ENCODE data around the gene ZP2. TPM values are rescaled to one million over a fixed set of nuclear protein-coding genes. Genes with fewer than 3 reads are reported as not detected.

ZP2 gene
- total RNA-seq, 5 donors from 2014 or later (not counting 1 experiment from before 2014, with no cell fraction given) = not detected

GRCh38 chr16:21166561-21166961 is 44.8 kb downstream of the ZP2 start:
- no peaks in the 10 kb centered on the region for H3K27me3 ChIP-seq (replicated peaks in 1 of 2; ENCODE audit: control insufficient read depth in 2 of 2, extremely low read depth in 1 of 2, insufficient read depth in 2 of 2, low read length in 1 of 2)
- ATAC-seq (replicated peaks in 1 of 4) (no peak), DNase-seq (no peak)
- peaks cover 11 to 28% of the 10 kb centered on the region in 2 donors for H3K36me3 ChIP-seq (ENCODE audit: control insufficient read depth in 2 of 2, extremely low read depth in 1 of 2, insufficient read depth in 1 of 2, low read length in 1 of 2)
- Mint-ChIP-seq H3K27ac (no peak overlapping the region), H3K27me3 (no peaks in the 10 kb centered on the region), H3K36me3 (peaks cover 39% of the 10 kb centered on the region), H3K4me3 (no peak overlapping the region), H3K9me3 (no peaks in the 10 kb centered on the region), H3K4me1 (peaks cover 0 to 5% (median under 1%) of the 10 kb centered on the region in 3 donors)
- WGBS (ENCODE audit: insufficient coverage) = 100% methylated on average over 2 of the region's 9 CpGs
- no peak overlapping the region for H3K27ac ChIP-seq (ENCODE audit: low read length)
- ChIA-PET CTCF (interaction anchor here (0.5 to 0.7 kb wide), 2 partner anchors 13 to 59 kb away, joined by 3 to 5 read pairs; no protein-coding TSS in a partner anchor), POLR2A (interaction anchor here in 1 of 2 donors (0.6 kb wide), 1 partner anchor 11 kb away, joined by 3 read pairs; no protein-coding TSS in a partner anchor)
- H3K4me3 ChIP-seq (ENCODE audit: control insufficient read depth in 1 of 2, extremely low read depth in 1 of 2, low read length in 1 of 2) = no peak overlapping the region
- no peaks in the 10 kb centered on the region for H3K4me1 ChIP-seq (ENCODE audit: control insufficient read depth in 1 of 2, extremely low read depth in 1 of 2, insufficient read depth in 2 of 2, low read length in 2 of 2)
- H3K9me3 ChIP-seq = no peaks in the 10 kb centered on the region

- Mint-ChIP-seq H3K36me3 (peaks cover 38% of the 10 kb centered on the region), H3K4me1 (peaks cover 9 to 17% (median 9%) of the 10 kb centered on the region in 3 donors), H3K27me3 (no peaks in the 10 kb centered on the region), H3K9me3 (no peaks in the 10 kb centered on the region), H3K4me3 (no peak overlapping the region), H3K27ac (no peak overlapping the region)
- no peaks in the 10 kb centered on the region for H3K9me3 ChIP-seq
- H3K27ac ChIP-seq (ENCODE audit: low read length) = no peak overlapping the region
- DNase-seq (no peak), ATAC-seq (replicated peaks in 1 of 4) (no peak)
- H3K36me3 ChIP-seq (ENCODE audit: control insufficient read depth in 2 of 2, extremely low read depth in 1 of 2, insufficient read depth in 1 of 2, low read length in 1 of 2) = peaks cover 11 to 15% of the 10 kb centered on the region in 2 donors
- 98% methylated on average over 6 of the region's 7 CpGs for WGBS (ENCODE audit: insufficient coverage)
- no peak overlapping the region for H3K4me3 ChIP-seq (ENCODE audit: control insufficient read depth in 1 of 2, extremely low read depth in 1 of 2, low read length in 1 of 2)
- POLR2A ChIA-PET = no interaction called here
- H3K4me1 ChIP-seq (ENCODE audit: control insufficient read depth in 1 of 2, extremely low read depth in 1 of 2, insufficient read depth in 2 of 2, low read length in 2 of 2) = peaks cover 0 to 2% of the 10 kb centered on the region in 2 experiments
- no peaks in the 10 kb centered on the region for H3K27me3 ChIP-seq (replicated peaks in 1 of 2; ENCODE audit: control insufficient read depth in 2 of 2, extremely low read depth in 1 of 2, insufficient read depth in 2 of 2, low read length in 1 of 2)
- CTCF ChIA-PET = no interaction called here
Observed at GRCh38 chr16:21164521-21165168, 46.7 kb downstream of the ZP2 start.

GRCh38 chr16:21163576-21163975 is 47.8 kb downstream of the ZP2 start:
- H3K4me1 Mint-ChIP-seq = peaks cover 18 to 27% (median 18%) of the 10 kb centered on the region in 3 donors

GRCh38 chr16:21162661-21163151 is 48.7 kb downstream of the ZP2 start:
- DNase-seq (no peak), ATAC-seq (replicated peaks in 1 of 4) (no peak)
- H3K9me3 ChIP-seq = no peaks in the 10 kb centered on the region
- H3K4me3 Mint-ChIP-seq = no peak overlapping the region
- POLR2A ChIA-PET = interaction anchor here in 1 of 2 donors (0.6 kb wide), 1 partner anchor 11 kb away, joined by 7 read pairs; no protein-coding TSS in a partner anchor
- H3K4me1 ChIP-seq (ENCODE audit: control insufficient read depth in 1 of 2, extremely low read depth in 1 of 2, insufficient read depth in 2 of 2, low read length in 2 of 2) = peaks cover 5 to 16% of the 10 kb centered on the region in 2 experiments
- H3K4me1 Mint-ChIP-seq = peaks cover 24 to 34% (median 25%) of the 10 kb centered on the region in 3 donors
- no peak overlapping the region for H3K27ac Mint-ChIP-seq
- peaks cover 35% of the 10 kb centered on the region for H3K36me3 Mint-ChIP-seq
- CTCF ChIA-PET = interaction anchor here in 1 of 2 donors (0.6 kb wide), 1 partner anchor 1182 kb away, joined by 4 read pairs; no protein-coding TSS in a partner anchor
- no peak overlapping the region for H3K4me3 ChIP-seq (ENCODE audit: control insufficient read depth in 1 of 2, extremely low read depth in 1 of 2, low read length in 1 of 2)
- WGBS (ENCODE audit: insufficient coverage) = 71% methylated on average over 1 of the region's 7 CpGs
- peaks cover 11 to 15% of the 10 kb centered on the region in 2 donors for H3K36me3 ChIP-seq (ENCODE audit: control insufficient read depth in 2 of 2, extremely low read depth in 1 of 2, insufficient read depth in 1 of 2, low read length in 1 of 2)
- H3K27me3 Mint-ChIP-seq = no peaks in the 10 kb centered on the region
- H3K27me3 ChIP-seq (replicated peaks in 1 of 2; ENCODE audit: control insufficient read depth in 2 of 2, extremely low read depth in 1 of 2, insufficient read depth in 2 of 2, low read length in 1 of 2) = no peaks in the 10 kb centered on the region
- no peaks in the 10 kb centered on the region for H3K9me3 Mint-ChIP-seq
- H3K27ac ChIP-seq (ENCODE audit: low read length) = no peak overlapping the region

More at GRCh38 chr16:21163576-21163975, 47.8 kb downstream of the ZP2 start:
- H3K4me1 ChIP-seq (ENCODE audit: control insufficient read depth in 1 of 2, extremely low read depth in 1 of 2, insufficient read depth in 2 of 2, low read length in 2 of 2) = peaks cover 0 to 10% of the 10 kb centered on the region in 2 experiments
- ChIA-PET CTCF (no interaction called here), POLR2A (no interaction called here)
- no peaks in the 10 kb centered on the region for H3K9me3 Mint-ChIP-seq
- H3K36me3 Mint-ChIP-seq = peaks cover 35% of the 10 kb centered on the region
- no peak overlapping the region for H3K27ac ChIP-seq (ENCODE audit: low read length)
- no peak overlapping the region for H3K4me3 ChIP-seq (ENCODE audit: control insufficient read depth in 1 of 2, extremely low read depth in 1 of 2, low read length in 1 of 2)
- no peaks in the 10 kb centered on the region for H3K27me3 ChIP-seq (replicated peaks in 1 of 2; ENCODE audit: control insufficient read depth in 2 of 2, extremely low read depth in 1 of 2, insufficient read depth in 2 of 2, low read length in 1 of 2)
- H3K27me3 Mint-ChIP-seq = no peaks in the 10 kb centered on the region
- H3K4me3 Mint-ChIP-seq = no peak overlapping the region
- no peak for DNase-seq
- no peaks in the 10 kb centered on the region for H3K9me3 ChIP-seq
- H3K36me3 ChIP-seq (ENCODE audit: control insufficient read depth in 2 of 2, extremely low read depth in 1 of 2, insufficient read depth in 1 of 2, low read length in 1 of 2) = peaks cover 11 to 15% of the 10 kb centered on the region in 2 donors
- no peak overlapping the region for H3K27ac Mint-ChIP-seq
- WGBS (ENCODE audit: insufficient coverage) = no CpG with 5 or more reads among the region's 4 CpGs
- ATAC-seq (replicated peaks in 1 of 4) = no peak

- Mint-ChIP-seq H3K27ac (no peak overlapping the region), H3K4me1 (peaks cover 29 to 41% (median 29%) of the 10 kb centered on the region in 3 donors), H3K36me3 (peaks cover 31% of the 10 kb centered on the region), H3K27me3 (no peaks in the 10 kb centered on the region), H3K4me3 (no peak overlapping the region), H3K9me3 (no peaks in the 10 kb centered on the region)
- Histone ChIP-seq H3K36me3 (ENCODE audit: control insufficient read depth in 2 of 2, extremely low read depth in 1 of 2, insufficient read depth in 1 of 2, low read length in 1 of 2) (peaks cover 5 to 10% of the 10 kb centered on the region in 2 donors), H3K27ac (ENCODE audit: low read length) (no peak overlapping the region), H3K27me3 (replicated peaks in 1 of 2; ENCODE audit: control insufficient read depth in 2 of 2, extremely low read depth in 1 of 2, insufficient read depth in 2 of 2, low read length in 1 of 2) (no peaks in the 10 kb centered on the region), H3K4me1 (ENCODE audit: control insufficient read depth in 1 of 2, extremely low read depth in 1 of 2, insufficient read depth in 2 of 2, low read length in 2 of 2) (peaks cover 5 to 20% of the 10 kb centered on the region in 2 experiments), H3K4me3 (ENCODE audit: control insufficient read depth in 1 of 2, extremely low read depth in 1 of 2, low read length in 1 of 2) (no peak overlapping the region), H3K9me3 (no peaks in the 10 kb centered on the region)
- ChIA-PET POLR2A (interaction anchor here in 1 of 2 donors (0.5 kb wide), 1 partner anchor 40 kb away, joined by 6 read pairs; no protein-coding TSS in a partner anchor), CTCF (no interaction called here)
- DNase-seq = no peak
- WGBS (ENCODE audit: insufficient coverage) = no CpG with 5 or more reads among the region's 2 CpGs
- ATAC-seq (replicated peaks in 1 of 4) = no peak
Observed at GRCh38 chr16:21161211-21161610, 50.2 kb downstream of the ZP2 start.

GRCh38 chr16:21160276-21160675 is 51.1 kb downstream of the ZP2 start:
- H3K4me3 ChIP-seq (ENCODE audit: control insufficient read depth in 1 of 2, extremely low read depth in 1 of 2, low read length in 1 of 2) = no peak overlapping the region
- Mint-ChIP-seq H3K36me3 (peaks cover 27% of the 10 kb centered on the region), H3K27ac (no peak overlapping the region), H3K27me3 (no peaks in the 10 kb centered on the region), H3K9me3 (no peaks in the 10 kb centered on the region), H3K4me1 (peaks cover 29 to 41% (median 29%) of the 10 kb centered on the region in 3 donors), H3K4me3 (no peak overlapping the region)
- no peaks in the 10 kb centered on the region for H3K9me3 ChIP-seq
- ATAC-seq (replicated peaks in 1 of 4) (no peak), DNase-seq (no peak)
- peaks cover 5 to 20% of the 10 kb centered on the region in 2 experiments for H3K4me1 ChIP-seq (ENCODE audit: control insufficient read depth in 1 of 2, extremely low read depth in 1 of 2, insufficient read depth in 2 of 2, low read length in 2 of 2)
- H3K27ac ChIP-seq (ENCODE audit: low read length) = no peak overlapping the region
- no CpG with 5 or more reads among the region's 1 CpG for WGBS (ENCODE audit: insufficient coverage)
- ChIA-PET CTCF (no interaction called here), POLR2A (no interaction called here)
- H3K36me3 ChIP-seq (ENCODE audit: control insufficient read depth in 2 of 2, extremely low read depth in 1 of 2, insufficient read depth in 1 of 2, low read length in 1 of 2) = peaks cover 5 to 10% of the 10 kb centered on the region in 2 donors
- no peaks in the 10 kb centered on the region for H3K27me3 ChIP-seq (replicated peaks in 1 of 2; ENCODE audit: control insufficient read depth in 2 of 2, extremely low read depth in 1 of 2, insufficient read depth in 2 of 2, low read length in 1 of 2)

Data from T-cell (primary cell).